GM20000 (cell line): Measurements from ENCODE around the gene LYSET.
"Not testable (repeated sequence)": the region's sequence is repeated elsewhere in the genome, so short reads cannot be mapped to it uniquely, and the experiment has no call there.

ENCODE experiments used
- DNase-seq: peaks from one replicate; pipeline ENCODE4 v3.0.0; 2012; ENCODE audit warnings: low spot score
- CTCF ChIP-seq: IDR thresholded peaks from 2 replicates; pipeline ENCODE4 v1.5.1; 2012; ENCODE audit warnings: mild to moderate bottlenecking, control low read depth; ENCODE audit errors: extremely low read depth, missing control alignments

The LYSET gene

DNA sequence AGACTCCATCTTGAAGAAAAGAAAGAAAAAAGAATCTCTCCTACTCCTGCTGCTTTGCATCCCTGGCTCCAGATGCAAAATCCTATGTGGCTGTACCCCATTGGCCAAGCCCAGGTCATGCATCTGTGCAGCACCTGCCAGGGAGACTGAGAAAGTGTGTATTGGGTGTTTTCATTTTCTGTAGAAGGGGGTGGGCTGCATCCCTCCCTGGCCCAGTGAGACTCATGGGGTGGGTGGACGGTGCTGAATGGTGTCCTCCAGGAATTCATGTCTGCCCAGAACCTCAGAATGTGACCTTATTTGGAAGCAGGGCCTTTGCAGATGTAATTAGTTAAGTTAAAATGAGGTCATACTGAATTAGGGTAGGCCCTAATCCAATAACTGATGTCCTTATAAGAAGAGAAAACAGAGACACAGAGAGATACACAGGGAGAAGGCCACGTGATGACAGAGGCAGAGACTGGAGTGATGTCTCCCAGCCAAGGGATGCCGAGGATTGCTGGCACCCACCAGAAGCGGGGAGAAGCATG is 23.6 kb upstream of the LYSET start:
- no peak for TF ChIP-seq CTCF
- no peak for DNase-seq

DNA sequence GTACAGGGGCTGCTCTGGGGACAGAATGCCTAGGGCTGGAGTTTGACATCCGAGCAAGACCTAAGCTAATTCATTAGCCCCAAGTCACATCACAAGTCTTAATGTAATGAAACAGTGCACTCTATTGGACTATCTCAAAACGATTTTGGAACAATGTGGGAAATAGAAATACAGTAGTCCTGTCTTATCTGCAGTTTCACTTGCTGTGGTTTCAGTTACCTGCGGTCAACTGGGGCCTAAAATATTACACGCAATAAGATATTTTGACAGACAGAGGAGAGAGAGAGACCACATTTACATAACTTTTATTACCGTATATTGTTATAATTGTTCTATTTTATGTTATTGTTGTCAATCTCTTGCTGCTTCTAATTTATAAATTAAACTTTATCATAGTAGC is 21.6 kb upstream of the LYSET start:
- peak; percentile 8 for TF ChIP-seq CTCF
- DNase-seq: peak; percentile 35

- DNase-seq: not testable (repeated sequence)
These were observed 19.5 kb upstream of the LYSET start for GRCh38 chr14:93165271-93166265.

DNA sequence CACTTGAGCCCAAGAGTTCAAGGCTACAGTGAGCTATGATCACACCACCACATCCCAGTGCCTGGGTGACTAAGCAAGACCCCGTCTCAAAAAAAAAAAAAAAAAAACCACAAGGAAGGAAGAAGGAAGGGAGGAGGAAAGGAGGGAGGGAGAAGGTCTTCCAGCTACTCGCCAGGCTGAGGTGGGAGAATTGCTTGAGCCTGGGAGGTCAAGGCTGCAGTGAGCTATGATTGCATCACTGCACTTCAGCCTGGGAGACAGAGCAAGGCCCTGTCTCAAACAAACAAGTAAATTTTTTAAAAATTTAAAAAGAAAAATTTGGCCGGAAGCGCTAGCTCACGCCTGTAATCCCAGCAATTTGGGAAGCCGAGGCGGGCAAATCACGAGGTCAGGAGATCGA is 16.5 kb upstream of the LYSET start:
- DNase-seq: not testable (repeated sequence)

- DNase-seq: not testable (repeated sequence)
These were observed 15.5 kb upstream of the LYSET start for GRCh38 chr14:93169619-93170018.

DNA sequence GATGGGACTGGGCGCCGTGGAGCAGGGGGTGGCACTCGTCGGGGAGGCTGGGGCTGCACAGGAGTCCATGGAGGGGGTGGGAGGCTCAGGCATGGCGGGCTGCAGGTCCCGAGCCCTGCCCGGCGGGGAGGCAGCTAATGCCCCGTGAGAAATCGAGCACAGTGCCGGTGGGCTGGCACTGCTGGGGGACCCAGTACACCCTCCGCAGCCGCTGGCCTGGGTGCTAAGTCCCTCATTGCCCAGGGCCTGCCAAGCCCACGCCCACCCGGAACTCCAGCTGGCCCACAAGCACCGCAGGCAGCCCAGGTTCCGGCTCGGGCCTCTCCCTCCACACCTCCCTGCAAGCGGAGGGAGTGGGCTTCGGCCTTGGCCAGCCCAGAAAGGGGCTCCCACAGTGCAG is 15.0 kb upstream of the LYSET start:
- not testable (repeated sequence) for DNase-seq

- DNase-seq: no peak
- TF ChIP-seq CTCF: no peak
These were observed 13.7 kb upstream of the LYSET start for GRCh38 chr14:93171376-93171775.

GRCh38 chr14:93173943-93174395 is 11.1 kb upstream of the LYSET start:
- DNase-seq: no peak
- TF ChIP-seq CTCF: no peak

DNA sequence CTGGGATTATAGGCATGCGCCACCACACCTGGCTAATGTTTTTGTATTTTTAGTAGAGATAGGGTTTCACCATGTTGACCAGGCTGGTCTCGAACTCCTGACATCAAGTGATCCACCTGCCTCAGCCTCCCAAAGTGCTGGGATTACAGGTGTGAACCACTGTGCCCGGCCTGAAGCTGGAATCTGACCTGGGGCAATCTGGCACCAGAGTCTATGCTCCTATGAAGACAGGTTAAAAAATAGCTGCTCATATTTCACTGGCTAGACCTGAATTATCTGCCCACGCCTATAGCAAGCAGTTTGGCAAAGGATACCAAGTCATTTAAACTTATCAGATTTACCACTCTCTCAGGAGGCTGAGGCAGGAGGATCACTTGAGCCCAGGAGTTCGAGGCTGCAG is 10.4 kb upstream of the LYSET start:
- not testable (repeated sequence) for DNase-seq

DNA sequence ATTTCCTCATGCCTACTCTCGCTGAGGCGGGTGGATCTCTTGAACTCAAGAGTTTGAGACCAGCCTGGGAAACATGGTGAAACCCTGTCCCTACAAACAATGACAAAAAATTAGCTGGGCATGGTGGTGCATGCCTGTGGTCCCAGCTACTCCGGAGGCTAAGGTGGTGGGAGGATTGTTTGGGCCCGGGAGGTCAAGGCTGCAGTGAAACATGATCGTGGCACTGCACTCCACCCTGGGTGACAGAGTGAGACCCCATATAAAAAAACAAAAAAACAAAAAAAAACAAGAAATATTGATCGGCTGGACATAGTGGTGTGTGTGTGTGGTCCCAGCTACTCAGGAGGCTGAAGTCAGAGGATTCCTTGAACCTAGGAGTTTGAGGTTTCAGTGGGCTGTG is 9.6 kb upstream of the LYSET start:
- no peak for DNase-seq
- no peak for TF ChIP-seq CTCF
